HL-60 (cell line): ENCODE measurements around the gene OAS1.
"Not testable (repeated sequence)": the region's sequence is repeated elsewhere in the genome, so short reads cannot be mapped to it uniquely, and the experiment has no call there.

Source experiments
- DNase-seq, 2 experiments: peaks; one replicate each; pipeline ENCODE4 v3.0.0-alpha.2; 2010 to 2020; ENCODE audit warnings: low read depth in 1 of 2, low spot score in 1 of 2
- H3K27ac ChIP-seq: fragments of 250-450 bp; sonication (Bioruptor Pico); replicated peaks from 2 replicates; pipeline ENCODE4 v1.5.1; 2020; ENCODE audit warnings: mild to moderate bottlenecking, moderate library complexity
- H3K27me3 ChIP-seq: fragments of 250-450 bp; sonication (Bioruptor Pico); 2 replicates; pipeline ENCODE4 v1.5.1; 2021; ENCODE audit warnings: mild to moderate bottlenecking, moderate library complexity; ENCODE audit not compliant: insufficient read depth, poor library complexity, severe bottlenecking
- H3K4me3 ChIP-seq: replicated peaks from 2 replicates; pipeline ENCODE4 v1.5.1; 2011; ENCODE audit warnings: mild to moderate bottlenecking, control low read depth, low read length; ENCODE audit not compliant: insufficient read depth
- CTCF ChIP-seq: IDR thresholded peaks from one replicate; pipeline ENCODE4 v1.5.1; 2011; ENCODE audit warnings: low read length, control low read depth, inconsistent platforms; ENCODE audit not compliant: insufficient read depth
- GABPA ChIP-seq: IDR thresholded peaks from 2 replicates; pipeline ENCODE4 v1.6.1; 2012; ENCODE audit warnings: low read depth
- POLR2AphosphoS5 ChIP-seq: IDR thresholded peaks from 2 replicates; pipeline ENCODE4 v1.6.1; 2012; ENCODE audit warnings: low read depth
- REST ChIP-seq: IDR thresholded peaks from 2 replicates; pipeline ENCODE4 v1.6.1; 2012; ENCODE audit warnings: low read depth; ENCODE audit not compliant: insufficient replicate concordance
- SPI1 ChIP-seq: IDR thresholded peaks from 2 replicates; pipeline ENCODE4 v1.6.1; 2012; ENCODE audit warnings: low read depth, mild to moderate bottlenecking, borderline replicate concordance

OAS1 gene

GRCh38 chr12:112909693-112910092, 2.9 kb downstream of the OAS1 start:
- no peak overlapping the region for H3K27ac ChIP-seq
- no peak for DNase-seq
- TF ChIP-seq REST (no peak), POLR2AphosphoS5 (no peak), SPI1 (no peak), GABPA (no peak), CTCF (no peak)
- H3K4me3 ChIP-seq = no peak overlapping the region
- no peaks in the 10 kb centered on the region for H3K27me3 ChIP-seq

GRCh38 chr12:112913038-112913688, 6.4 kb downstream of the OAS1 start:
- no peak for DNase-seq
- no peak for TF ChIP-seq POLR2AphosphoS5
- TF ChIP-seq REST = no peak
- TF ChIP-seq SPI1 = no peak
- no peak for TF ChIP-seq CTCF
- TF ChIP-seq GABPA = no peak
- Histone ChIP-seq H3K4me3 (no peak overlapping the region), H3K27me3 (no peaks in the 10 kb centered on the region), H3K27ac (no peak overlapping the region)

DNA sequence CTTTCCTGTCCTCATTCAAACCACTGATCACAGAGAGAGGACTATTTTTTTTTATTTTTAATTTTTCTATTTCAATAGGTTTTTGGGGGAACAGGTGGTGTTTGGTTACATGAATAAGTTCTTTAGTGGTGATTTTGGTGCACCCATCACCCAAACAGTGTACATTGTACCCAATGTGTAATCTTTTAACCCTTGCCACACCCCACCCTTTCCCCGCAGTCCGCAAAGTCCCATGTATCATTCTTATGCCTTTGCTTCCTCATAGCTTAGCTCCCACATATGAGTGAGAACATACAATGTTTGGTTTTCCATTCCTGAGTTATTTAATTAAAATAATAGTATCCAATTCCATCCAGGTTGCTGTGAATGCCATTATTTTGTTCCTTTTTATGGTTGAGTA, 7.1 kb downstream of the OAS1 start:
- DNase-seq, H3K4me3 ChIP-seq, H3K27ac ChIP-seq, H3K27me3 ChIP-seq: not testable (repeated sequence)

DNA sequence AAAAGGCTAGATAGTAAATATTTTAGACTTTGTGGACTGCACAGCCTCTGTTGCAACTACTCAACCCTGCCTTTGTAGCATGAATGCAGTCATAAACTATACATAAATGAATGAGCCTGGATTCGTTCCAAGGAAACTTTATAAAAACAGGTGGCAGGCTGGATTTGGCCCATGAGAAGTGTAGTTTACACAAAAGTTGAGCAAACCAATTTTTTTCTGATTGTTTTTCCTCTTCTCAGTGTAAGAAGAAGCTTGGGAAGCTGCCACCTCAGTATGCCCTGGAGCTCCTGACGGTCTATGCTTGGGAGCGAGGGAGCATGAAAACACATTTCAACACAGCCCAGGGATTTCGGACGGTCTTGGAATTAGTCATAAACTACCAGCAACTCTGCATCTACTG, 9.5 kb downstream of the OAS1 start:
- no peak for TF ChIP-seq CTCF
- no peaks in the 10 kb centered on the region for H3K27me3 ChIP-seq
- no peak overlapping the region for H3K4me3 ChIP-seq
- DNase-seq = no peak
- no peak overlapping the region for H3K27ac ChIP-seq
